ENCODE data around the gene CDH13. TPM values are rescaled to one million over a fixed set of nuclear protein-coding genes. Genes with fewer than 3 reads are reported as not detected.

Gene CDH13
- total and polyA plus RNA-seq, 2 experiments from 2014 or later: 1.6 to 4.4 TPM

- TF ChIP-seq ETS1 (IDR thresholded peaks at IDR 0.05): no peak
- no peak for TF ChIP-seq STAT1 (IDR thresholded peaks at IDR 0.05; ENCODE audit: unreplicated experiment)
Measured at GRCh38 chr16:83516931-83517330, 890.2 kb downstream of the CDH13 start (continued).

- TF ChIP-seq ZNF331 (CRISPR knock-in tag; IDR thresholded peaks at IDR 0.05; ENCODE audit: low read depth) (no peak), ZNF462 (CRISPR knock-in tag; IDR thresholded peaks at IDR 0.05) (no peak)
- no peaks in the 10 kb centered on the region for H3K79me2 ChIP-seq (replicated peaks; ENCODE audit: insufficient read depth)
- H3F3A ChIP-seq (replicated peaks; ENCODE audit: low read depth): no peaks in the 10 kb centered on the region
- H3K4me1 ChIP-seq (ENCODE audit: insufficient read depth): no peaks in the 10 kb centered on the region
- peak; percentile 4 for DNase-seq (ENCODE audit: low spot score)
- H3K36me3 Mint-ChIP-seq (ENCODE audit: low read depth): no peaks in the 10 kb centered on the region
- H3K36me3 ChIP-seq (ENCODE audit: insufficient read depth): no peaks in the 10 kb centered on the region
- H4K20me1 ChIP-seq (replicated peaks; ENCODE audit: insufficient read depth): no peaks in the 10 kb centered on the region
- H3K27me3 ChIP-seq (ENCODE audit: insufficient read depth): no peaks in the 10 kb centered on the region
- H3K4me3 ChIP-seq: no peak overlapping the region
- H3K4me3 Mint-ChIP-seq: no peak overlapping the region
- H3K27ac Mint-ChIP-seq: no peak overlapping the region
- peaks cover 16% of the 10 kb centered on the region for H3K9me3 Mint-ChIP-seq
- no peaks in the 10 kb centered on the region for H3K4me1 Mint-ChIP-seq
- H3K27me3 Mint-ChIP-seq (ENCODE audit: insufficient read depth, low read depth, poor library complexity): no peaks in the 10 kb centered on the region
- peaks cover 16% of the 10 kb centered on the region for H3K9me2 ChIP-seq (ENCODE audit: insufficient read depth)
- H3K4me2 ChIP-seq: no peak overlapping the region
- no peak overlapping the region for H2AFZ ChIP-seq
- no peak for ATAC-seq
- no peak overlapping the region for H3K27ac ChIP-seq (ENCODE audit: low read depth)
Measured at GRCh38 chr16:83517398-83517797, 890.6 kb downstream of the CDH13 start.

Data from GM23338 (cell line).